ENCODE data around the gene ADAP1.
A peak's percentile ranks its signal among the peaks of the same experiment; 100 is the strongest.
"Not testable (repeated sequence)": the region's sequence is repeated elsewhere in the genome, so short reads cannot be mapped to it uniquely, and the experiment has no call there.

ADAP1 gene

DNA sequence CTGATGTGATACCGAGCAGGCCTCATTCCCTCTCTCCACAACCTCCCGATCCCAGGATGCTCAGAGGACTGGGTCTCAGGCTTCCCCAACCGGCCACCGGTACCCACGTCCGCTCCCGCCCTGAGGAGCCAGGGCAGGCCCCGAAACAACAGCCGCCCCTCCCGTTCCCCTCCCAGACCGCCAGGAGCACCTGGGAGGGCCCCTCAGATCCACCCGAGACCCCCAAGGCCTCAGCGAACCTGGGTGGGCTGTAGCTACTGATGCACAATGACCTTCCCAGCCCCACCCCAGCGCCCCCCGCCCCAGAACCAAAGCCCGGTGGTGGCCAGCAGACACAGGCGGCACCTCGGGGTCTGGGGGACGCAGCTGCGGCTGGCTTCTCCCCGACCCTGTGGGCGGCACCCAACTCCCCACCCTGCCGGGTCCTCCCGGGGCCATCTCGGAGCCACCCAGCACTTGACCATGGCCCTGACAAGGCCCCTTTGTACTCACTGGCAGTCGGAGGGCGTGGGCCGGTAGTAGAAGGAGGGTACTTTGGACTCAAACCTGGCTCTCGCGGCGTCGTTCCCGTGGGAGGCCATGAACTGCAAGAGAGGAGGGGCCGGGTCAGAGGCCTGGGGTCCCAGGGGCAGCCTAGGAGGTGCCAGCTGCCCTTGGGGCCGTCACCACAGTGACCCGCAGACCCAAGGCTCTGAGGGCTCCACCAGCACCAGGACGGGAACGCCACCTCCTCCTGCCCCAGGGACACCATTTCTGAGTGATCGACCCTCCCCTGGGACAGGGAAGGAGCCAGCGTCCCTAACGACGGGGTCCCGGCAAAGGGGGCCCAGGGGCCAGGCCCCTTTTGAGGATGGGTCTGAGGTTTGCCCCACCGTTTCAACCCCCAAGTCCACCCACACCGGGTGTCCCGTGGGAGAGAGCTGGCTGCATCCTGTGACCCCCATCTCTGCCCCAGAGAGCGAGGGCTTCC is 28.1 kb downstream of the ADAP1 start:
- FAIRE-seq (no peak), DNase-seq (ENCODE audit: insufficient read length, low spot score) (no peak)
- TF ChIP-seq POLR2A (IDR thresholded peaks at IDR 0.05; ENCODE audit: low read depth, low read length): no peak

DNA sequence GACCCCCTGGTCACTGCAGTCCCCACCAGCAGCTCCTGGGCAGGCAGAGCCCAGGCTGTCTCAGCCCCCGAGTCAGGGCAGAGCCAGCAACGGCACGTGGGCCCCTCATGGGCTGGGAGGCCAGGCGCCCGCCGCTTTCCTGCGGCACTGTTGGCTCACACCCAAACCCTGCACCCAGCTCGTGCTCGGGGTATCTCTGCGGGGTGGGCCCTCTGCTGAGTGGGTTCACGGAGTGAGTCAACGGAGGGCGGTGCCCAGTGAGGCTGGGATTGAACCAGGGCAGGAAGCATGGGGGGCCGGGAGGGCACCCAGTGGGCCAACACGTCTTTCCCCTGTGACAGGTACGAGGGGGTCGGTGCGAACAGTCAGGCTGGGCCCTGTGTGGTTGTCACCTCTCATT is 28.9 kb downstream of the ADAP1 start:
- no peak for TF ChIP-seq POLR2A (IDR thresholded peaks at IDR 0.05; ENCODE audit: low read depth, low read length)
- DNase-seq (ENCODE audit: insufficient read length, low spot score) (no peak), FAIRE-seq (no peak)

DNA sequence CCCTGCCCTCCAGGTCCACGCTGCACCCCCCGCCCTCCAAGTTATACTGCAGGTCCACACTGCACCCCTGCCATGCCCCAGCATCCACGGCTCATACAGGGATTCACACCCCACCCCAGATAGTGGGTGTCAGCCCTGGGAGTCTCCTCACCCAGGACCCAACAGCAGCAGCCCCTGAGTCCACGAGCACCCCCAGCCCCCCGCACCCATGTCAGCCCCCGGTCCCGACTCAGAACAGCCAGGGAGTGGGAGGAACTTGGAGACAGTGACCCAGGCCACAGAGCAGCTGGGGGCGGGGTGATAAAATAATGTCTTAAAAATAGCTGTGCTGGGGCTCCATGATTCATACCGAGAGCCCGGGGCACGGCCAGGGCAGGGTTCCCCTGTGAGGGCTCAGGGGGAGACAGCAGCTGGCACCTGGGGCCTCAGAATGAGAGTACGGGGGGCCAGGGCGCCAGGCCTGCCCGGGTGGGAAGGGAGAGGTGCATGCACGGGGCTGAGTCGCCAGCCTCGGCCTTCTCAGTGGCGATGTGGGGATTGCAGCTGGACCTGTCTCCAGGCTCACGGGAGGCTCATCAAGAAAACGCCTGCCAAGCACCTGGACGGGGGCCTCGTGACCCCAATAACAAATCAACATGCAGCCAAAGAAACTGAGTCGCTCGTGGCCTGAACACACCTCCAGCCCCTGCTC is 29.8 kb downstream of the ADAP1 start:
- FAIRE-seq (no peak), DNase-seq (ENCODE audit: insufficient read length, low spot score) (peak; percentile 87)
- no peak for TF ChIP-seq POLR2A (IDR thresholded peaks at IDR 0.05; ENCODE audit: low read depth, low read length)

DNA sequence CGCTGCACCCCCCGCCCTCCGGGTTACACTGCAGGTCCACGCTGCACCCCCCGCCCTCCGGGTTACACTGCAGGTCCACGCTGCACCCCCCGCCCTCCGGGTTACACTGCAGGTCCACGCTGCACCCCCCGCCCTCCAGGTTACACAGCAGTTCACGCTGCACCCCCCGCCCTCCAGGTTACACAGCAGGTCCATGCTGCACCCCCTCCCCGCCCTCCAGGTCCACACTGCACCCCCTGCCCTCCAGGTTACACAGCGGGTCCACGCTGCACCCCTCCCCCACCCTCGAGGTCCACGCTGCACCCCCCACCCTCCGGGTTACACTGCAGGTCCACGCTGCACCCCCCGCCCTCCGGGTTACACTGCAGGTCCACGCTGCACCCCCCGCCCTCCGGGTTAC is 30.4 kb downstream of the ADAP1 start:
- not testable (repeated sequence) for FAIRE-seq; DNase-seq (ENCODE audit: insufficient read length, low spot score)

DNA sequence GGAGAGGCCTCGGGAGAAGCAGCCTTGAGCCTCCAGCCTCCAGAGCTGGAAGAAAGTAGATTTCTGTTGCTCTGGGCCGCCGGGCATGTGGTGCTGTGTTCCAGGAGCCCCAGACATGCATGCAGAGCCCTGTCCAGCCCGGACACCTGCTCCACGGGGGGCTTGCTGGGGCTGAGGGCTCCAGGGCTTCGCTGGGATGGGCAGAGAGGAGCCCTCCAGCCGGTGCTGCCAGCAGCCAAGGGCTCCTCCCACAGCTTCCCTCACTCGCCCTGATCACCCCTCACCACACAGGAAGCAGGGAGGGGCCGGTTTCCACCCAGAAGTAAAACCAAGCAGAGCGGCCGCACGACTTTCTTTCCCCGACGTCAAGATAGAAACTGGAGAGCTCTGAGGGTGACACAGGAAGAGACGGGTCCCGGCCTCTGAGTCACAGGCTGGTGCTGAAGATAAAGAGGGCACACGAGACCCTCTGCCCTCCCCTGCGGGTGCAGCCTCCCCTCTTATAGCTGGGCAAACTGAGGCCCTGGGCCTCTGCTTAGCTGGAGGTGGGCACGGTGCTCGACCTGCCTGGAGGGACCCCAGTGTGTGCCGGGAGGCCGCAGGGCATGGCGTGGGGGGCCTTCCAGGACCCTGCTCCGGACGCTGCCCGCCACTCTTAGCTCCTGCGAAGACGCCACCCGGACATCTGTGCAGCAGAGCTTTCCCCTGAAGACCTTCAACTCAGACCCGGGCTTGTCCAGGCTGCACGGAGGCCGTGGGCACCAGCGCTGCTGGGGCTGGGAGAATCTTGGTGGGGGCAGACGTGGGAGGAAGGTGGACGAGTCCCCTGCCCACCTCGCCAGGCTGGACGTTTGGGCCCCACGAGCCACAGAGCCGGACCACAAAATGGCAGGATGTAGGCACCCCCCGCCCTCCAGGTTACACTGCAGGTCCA is 31.1 kb downstream of the ADAP1 start:
- DNase-seq (ENCODE audit: insufficient read length, low spot score) (peak; percentile 78), FAIRE-seq (no peak)
- peak; percentile 39; the same call in 1 of the 2 replicates for TF ChIP-seq POLR2A (IDR thresholded peaks at IDR 0.05; ENCODE audit: low read depth, low read length)

DNA sequence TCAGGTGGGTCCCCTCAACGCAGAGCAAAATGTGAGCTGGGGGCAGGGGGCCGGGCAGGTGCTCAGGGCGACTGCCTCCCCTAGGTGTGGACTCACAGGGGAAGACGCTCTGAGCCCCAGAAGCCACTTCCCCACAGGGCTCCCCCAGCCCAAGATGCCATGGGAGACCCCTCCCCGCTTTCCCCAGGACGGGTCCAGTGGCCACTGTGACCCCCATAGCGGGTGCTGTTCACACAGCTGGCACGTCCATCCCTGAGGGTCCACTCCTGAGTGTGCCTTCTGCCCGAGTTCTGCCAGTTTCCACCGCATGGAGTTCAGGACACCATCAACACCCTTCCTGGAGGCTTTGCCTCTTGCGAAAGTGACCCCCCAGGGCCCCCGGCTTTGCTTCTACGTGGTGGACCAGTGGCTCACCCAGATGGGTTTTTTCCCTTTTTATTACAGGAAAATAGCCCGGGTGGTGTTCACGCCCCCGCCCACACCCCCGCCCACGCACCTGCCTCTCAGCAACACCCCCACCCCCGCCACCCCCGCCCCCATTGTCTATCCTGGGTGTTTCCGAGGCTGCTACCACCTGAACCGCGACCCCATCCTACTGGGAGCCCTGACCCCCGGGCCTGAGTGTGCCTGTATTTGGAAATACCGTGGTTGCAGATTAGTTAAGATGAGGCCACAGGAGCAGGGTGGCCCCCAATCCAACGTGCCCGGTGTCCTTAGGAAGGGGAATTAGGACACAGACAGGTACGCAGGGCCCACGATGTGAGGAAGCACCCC is 32.0 kb downstream of the ADAP1 start:
- no peak for FAIRE-seq
- no peak for TF ChIP-seq POLR2A (IDR thresholded peaks at IDR 0.05; ENCODE audit: low read depth, low read length)
- DNase-seq (ENCODE audit: insufficient read length, low spot score): no peak

DNA sequence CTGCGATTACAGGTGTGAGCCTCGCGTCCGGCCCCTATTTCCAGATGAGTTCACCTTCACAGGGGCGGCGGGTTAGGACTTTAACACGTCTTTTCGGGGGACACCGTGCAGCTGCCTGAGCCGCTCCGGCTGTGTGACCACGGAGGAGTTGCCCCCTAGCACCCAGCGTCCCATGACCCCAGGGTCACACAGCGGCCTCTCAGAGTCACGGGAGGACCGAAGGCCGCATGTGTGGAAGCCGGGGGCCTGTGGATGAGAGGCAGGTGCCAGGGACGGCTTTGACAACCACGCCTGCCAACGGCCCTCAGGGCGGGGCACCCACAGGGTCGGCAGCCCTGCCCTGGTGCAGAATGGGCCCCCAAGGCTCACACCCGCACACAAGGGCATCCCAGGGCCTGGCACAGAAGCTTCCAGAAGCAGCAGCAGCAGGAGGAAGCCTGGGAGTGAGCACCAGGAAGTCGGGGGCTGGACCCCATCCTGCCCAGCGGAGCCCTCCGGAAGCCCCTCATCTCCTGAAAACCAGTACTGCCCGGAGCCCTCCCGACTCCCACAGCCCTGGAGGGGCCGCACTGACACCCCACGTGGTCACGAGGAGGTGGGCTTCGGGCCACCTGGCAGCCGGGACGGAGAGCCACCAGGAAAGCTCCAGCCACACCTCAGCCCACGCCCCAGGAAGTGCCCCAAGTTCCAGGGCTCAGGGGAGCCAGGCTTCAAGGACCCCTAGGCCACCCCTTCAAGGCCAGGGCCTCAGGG is 32.7 kb downstream of the ADAP1 start:
- TF ChIP-seq POLR2A (IDR thresholded peaks at IDR 0.05; ENCODE audit: low read depth, low read length): no peak
- FAIRE-seq (no peak), DNase-seq (ENCODE audit: insufficient read length, low spot score) (no peak)

DNA sequence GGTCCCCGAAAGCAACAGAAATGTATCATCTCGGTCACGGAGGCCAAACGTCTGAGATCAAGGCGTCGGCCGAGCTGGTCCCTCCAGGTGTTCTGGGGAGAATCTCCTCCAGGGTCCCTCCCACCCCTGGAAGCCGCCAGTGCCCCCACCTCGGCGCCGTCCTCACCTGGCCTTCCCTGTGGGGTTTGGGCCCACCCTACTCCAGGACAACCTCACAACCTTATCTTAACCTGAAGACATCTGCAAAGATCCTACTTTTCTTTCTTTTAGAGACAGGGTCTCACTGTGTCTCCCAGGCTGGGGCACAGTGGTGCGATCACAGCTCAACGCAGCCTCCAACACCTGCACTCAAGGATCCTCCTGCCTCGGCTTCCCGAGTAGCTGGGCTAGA is 33.4 kb downstream of the ADAP1 start:
- FAIRE-seq: no peak
- no peak for DNase-seq (ENCODE audit: insufficient read length, low spot score)
- no peak for TF ChIP-seq POLR2A (IDR thresholded peaks at IDR 0.05; ENCODE audit: low read depth, low read length)

DNA sequence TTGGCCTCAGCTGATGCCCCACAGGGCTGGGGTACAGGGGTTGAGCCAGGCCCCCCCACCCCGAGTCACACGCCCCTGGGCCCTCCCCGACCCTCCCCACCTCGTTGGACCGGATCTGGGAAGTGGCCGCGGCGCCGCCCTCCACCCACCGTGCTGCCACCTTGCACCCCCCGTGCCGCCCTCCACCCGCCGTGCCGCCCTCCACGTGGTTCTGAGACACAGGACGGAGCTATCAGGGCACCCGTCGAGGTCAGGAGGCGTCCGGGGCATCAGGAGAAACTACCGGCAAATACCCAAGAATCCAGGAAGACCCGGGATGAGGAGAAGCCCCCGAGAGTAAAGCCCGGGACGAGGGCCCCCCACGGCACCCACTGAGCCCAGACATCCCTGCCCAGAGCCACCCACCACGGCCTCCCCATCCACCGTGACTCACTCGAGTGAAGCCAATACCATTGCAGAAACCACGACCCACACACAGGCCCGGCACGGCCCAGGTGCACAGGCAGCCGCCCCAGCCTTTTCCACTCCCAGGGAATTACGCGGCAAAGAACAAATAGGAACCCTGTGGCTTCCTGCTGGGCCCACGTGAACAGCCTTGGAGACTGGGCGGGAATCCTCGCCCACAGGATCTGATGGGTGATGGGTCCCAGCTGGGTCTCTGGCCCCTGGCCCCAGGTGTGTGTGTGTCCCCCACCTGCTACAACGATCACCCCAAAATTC is 34.0 kb downstream of the ADAP1 start:
- TF ChIP-seq POLR2A (IDR thresholded peaks at IDR 0.05; ENCODE audit: low read depth, low read length): no peak
- FAIRE-seq (no peak), DNase-seq (ENCODE audit: insufficient read length, low spot score) (no peak)

DNA sequence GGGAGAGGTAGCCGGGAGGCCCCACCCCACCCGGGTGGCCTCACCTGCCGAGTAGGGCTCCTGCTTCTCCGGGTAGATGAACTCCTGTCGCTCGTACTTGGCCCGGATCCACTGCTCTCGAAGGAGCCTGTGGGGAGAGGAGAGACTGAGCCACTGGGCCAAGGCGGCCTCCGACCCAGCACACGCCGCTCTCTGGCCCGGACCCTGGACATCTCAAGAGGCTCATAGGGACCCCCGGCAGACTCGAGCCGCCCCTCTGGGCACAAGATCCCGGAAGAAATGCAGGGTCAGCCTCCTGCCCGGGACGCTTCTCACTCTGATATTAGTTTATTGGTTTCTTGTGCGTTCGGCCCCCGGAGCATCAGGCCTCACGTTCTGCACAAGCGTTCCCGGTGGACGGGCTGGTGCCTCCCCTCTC is 34.5 kb downstream of the ADAP1 start:
- DNase-seq (ENCODE audit: insufficient read length, low spot score) (no peak), FAIRE-seq (no peak)
- TF ChIP-seq POLR2A (IDR thresholded peaks at IDR 0.05; ENCODE audit: low read depth, low read length): no peak

DNA sequence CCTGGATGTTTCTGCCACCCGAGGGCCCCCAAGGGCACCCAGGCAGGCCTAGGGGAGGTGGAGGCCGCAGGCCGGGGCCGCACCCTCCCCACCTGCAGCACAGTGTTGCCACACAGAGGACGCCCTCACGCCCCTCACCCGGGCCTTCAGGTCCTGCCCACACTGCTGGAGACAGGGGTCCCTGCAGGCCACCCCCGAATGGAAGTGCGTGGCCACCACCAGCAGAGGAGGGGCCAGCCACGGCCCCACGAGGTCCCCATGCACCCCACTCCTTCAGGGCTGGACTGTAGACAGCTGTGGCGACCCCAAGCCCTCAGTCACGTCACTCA is 35.4 kb downstream of the ADAP1 start:
- FAIRE-seq (no peak), DNase-seq (ENCODE audit: insufficient read length, low spot score) (no peak)
- no peak for TF ChIP-seq POLR2A (IDR thresholded peaks at IDR 0.05; ENCODE audit: low read depth, low read length)
